Esophagus muscularis mucosa (tissue), 3 donors: ENCODE results near the gene CCDC146.

Experiments
- CTCF ChIP-seq, 3 experiments: fragments of 200-600 bp in 2 of 3; fragments of 450-650 bp in 1 of 3; sonication (generic) in 2 of 3; IDR thresholded peaks; one replicate each; pipeline ENCODE4 v1.5.1; 2017 to 2019; ENCODE audit warnings: antibody characterized with exemption in 3 of 3, mild to moderate bottlenecking in 2 of 3, moderate library complexity in 1 of 3
- POLR2A ChIP-seq: fragments of 450-650 bp; IDR thresholded peaks from one replicate; pipeline ENCODE4 v1.6.1; 2017; ENCODE audit warnings: antibody characterized with exemption, moderate library complexity, mild to moderate bottlenecking, low read depth
- POLR2AphosphoS5 ChIP-seq, 2 donors: sonication (generic); formaldehyde crosslinking; IDR thresholded peaks; one replicate each; pipeline ENCODE4 v1.6.1; 2017; ENCODE audit warnings: antibody characterized with exemption in 2 of 2

GRCh38 chr7:77295549-77295948, 173.1 kb downstream of the CCDC146 start:
- TF ChIP-seq POLR2AphosphoS5 (IDR thresholded peaks at IDR 0.05) (no peak), POLR2A (no peak), CTCF (IDR thresholded peaks at IDR 0.05) (no peak)
